Mucosa of stomach (tissue), 1 donor: ENCODE measurements around the gene SRGAP2C.
"Not testable (repeated sequence)": the region's sequence is repeated elsewhere in the genome, so short reads cannot be mapped to it uniquely, and the experiment has no call there.

ENCODE experiments used
- H3K27me3 ChIP-seq: one replicate; pipeline ENCODE4 v1.7.0; 2013; ENCODE audit warnings: mild to moderate bottlenecking, low read length; ENCODE audit not compliant: control insufficient read depth, insufficient read depth
- H3K36me3 ChIP-seq: one replicate; pipeline ENCODE4 v1.7.0; 2013; ENCODE audit warnings: low read length; ENCODE audit not compliant: control insufficient read depth, insufficient read depth
- H3K4me1 ChIP-seq: one replicate; pipeline ENCODE4 v1.7.0; 2013; ENCODE audit warnings: mild to moderate bottlenecking, low read length; ENCODE audit not compliant: control insufficient read depth, insufficient read depth
- H3K4me3 ChIP-seq: one replicate; pipeline ENCODE4 v1.7.0; 2013; ENCODE audit warnings: low read length
- H3K9ac ChIP-seq: one replicate; pipeline ENCODE4 v1.7.0; 2013; ENCODE audit warnings: mild to moderate bottlenecking, low read length, moderate library complexity
- H3K9me3 ChIP-seq: one replicate; pipeline ENCODE4 v1.7.0; 2013; ENCODE audit warnings: mild to moderate bottlenecking, low read length, moderate library complexity; ENCODE audit not compliant: control insufficient read depth
- donor health status: Pancreatic carcinoma.

The SRGAP2C gene

DNA sequence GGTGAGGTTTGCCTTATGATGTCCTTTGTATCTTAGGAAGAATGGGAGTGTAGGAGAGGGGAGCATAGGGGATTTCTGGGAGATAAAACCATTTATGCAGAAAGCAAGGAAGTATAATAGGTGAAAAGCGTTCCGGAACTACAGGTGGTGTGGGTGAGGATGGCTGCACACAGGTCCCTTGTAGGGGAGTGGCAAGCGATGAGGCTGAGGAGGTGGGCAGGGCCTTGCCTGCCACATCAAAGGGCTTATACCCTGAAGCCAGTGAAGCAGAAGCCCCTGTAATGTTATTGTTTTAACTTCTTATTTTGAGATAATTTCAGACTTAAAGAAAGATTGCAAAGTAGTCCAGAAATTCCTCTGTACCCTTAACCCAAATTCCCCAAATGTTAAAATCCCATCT lies 159.6 kb downstream of the SRGAP2C start:
- H3K27me3 ChIP-seq, H3K4me1 ChIP-seq, H3K9ac ChIP-seq, H3K9me3 ChIP-seq, H3K36me3 ChIP-seq, H3K4me3 ChIP-seq: not testable (repeated sequence)

- H3K4me3 ChIP-seq, H3K27me3 ChIP-seq, H3K36me3 ChIP-seq, H3K9ac ChIP-seq, H3K9me3 ChIP-seq, H3K4me1 ChIP-seq: not testable (repeated sequence)
Measured at GRCh38 chr1:121346654-121347053, 161.9 kb downstream of the SRGAP2C start.

DNA sequence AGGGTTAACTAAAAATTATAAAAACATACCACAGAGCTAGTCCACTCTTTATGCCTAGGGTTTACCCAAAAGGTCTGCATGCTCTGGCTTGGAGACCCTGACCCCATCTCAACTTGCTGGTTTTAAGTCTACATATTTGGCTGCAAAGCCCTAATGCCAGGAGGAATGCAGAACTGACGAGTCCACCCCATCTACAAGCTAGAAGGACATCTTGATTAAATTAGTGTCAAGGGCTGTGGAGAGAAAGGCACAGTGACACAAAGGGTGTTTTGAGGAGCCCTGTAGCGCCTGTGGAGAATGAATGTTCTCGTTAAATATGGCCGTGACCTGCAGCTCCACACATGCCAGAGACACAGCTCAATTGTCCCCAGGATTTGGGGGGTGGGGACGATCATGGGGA lies 162.7 kb downstream of the SRGAP2C start:
- not testable (repeated sequence) for H3K4me1 ChIP-seq, H3K27me3 ChIP-seq, H3K36me3 ChIP-seq, H3K9me3 ChIP-seq, H3K9ac ChIP-seq, H3K4me3 ChIP-seq

GRCh38 chr1:121348115-121348514 lies 163.3 kb downstream of the SRGAP2C start:
- not testable (repeated sequence) for H3K36me3 ChIP-seq, H3K9me3 ChIP-seq, H3K9ac ChIP-seq, H3K4me1 ChIP-seq, H3K4me3 ChIP-seq, H3K27me3 ChIP-seq

DNA sequence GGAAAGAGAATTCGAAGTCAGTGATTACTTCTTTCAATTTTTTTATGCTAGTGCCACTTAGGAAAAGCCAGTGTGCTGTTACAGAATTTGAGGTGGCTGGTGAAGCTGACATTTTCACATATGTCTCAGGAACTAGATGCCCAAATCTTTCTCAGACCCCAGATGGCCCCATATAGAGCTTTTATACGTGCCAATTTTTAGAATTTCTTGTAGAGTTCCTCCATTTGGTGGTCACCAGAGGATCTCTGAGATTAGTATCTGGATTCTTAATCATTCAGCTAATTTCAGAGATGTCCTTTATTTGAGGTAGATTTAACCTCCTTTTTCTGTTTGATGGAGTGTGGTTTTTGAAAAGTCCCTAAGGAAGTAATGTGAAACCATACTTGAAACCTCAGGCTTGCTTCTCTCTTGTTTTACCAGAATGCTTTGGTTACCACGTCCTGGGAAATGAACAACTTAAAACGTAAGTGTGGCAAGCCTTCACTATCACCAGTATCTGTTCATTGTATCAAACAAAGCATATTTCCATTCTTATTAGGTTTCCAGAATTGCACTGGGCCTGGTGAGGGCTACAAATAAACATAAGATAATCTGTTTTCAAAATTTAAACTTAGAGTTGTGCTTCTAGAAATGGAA lies 164.7 kb downstream of the SRGAP2C start:
- not testable (repeated sequence) for H3K36me3 ChIP-seq, H3K4me3 ChIP-seq

GRCh38 chr1:121355711-121356420 lies 171.1 kb downstream of the SRGAP2C start:
- not testable (repeated sequence) for H3K4me1 ChIP-seq, H3K9ac ChIP-seq, H3K4me3 ChIP-seq, H3K36me3 ChIP-seq, H3K9me3 ChIP-seq, H3K27me3 ChIP-seq

More for the DNA sequence above, 164.7 kb downstream of the SRGAP2C start:
- H3K27me3 ChIP-seq, H3K4me1 ChIP-seq, H3K9ac ChIP-seq, H3K9me3 ChIP-seq: not testable (repeated sequence)

DNA sequence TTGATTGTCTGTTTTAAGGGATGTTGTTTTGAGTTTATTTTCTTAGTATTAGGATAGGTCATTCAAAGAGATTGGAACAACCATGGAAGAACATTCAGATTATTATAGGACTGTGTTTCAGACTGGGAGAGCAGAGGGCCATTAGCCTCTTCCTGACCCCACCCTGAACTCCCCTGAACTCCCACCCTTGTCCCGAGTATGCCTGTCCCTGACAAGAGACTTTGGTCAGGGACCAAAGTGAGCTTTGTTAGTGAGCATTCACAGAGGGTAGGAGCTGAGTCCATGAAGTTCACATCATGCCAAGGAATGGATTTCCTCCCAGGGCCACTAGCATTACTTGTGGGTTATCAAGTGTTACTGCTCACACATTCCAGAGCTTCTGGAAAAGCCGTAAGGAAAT lies 172.0 kb downstream of the SRGAP2C start:
- H3K9me3 ChIP-seq, H3K27me3 ChIP-seq, H3K9ac ChIP-seq, H3K36me3 ChIP-seq, H3K4me3 ChIP-seq, H3K4me1 ChIP-seq: not testable (repeated sequence)

- not testable (repeated sequence) for H3K4me1 ChIP-seq, H3K9me3 ChIP-seq, H3K36me3 ChIP-seq
Measured at GRCh38 chr1:121360531-121360930, 175.8 kb downstream of the SRGAP2C start.

DNA sequence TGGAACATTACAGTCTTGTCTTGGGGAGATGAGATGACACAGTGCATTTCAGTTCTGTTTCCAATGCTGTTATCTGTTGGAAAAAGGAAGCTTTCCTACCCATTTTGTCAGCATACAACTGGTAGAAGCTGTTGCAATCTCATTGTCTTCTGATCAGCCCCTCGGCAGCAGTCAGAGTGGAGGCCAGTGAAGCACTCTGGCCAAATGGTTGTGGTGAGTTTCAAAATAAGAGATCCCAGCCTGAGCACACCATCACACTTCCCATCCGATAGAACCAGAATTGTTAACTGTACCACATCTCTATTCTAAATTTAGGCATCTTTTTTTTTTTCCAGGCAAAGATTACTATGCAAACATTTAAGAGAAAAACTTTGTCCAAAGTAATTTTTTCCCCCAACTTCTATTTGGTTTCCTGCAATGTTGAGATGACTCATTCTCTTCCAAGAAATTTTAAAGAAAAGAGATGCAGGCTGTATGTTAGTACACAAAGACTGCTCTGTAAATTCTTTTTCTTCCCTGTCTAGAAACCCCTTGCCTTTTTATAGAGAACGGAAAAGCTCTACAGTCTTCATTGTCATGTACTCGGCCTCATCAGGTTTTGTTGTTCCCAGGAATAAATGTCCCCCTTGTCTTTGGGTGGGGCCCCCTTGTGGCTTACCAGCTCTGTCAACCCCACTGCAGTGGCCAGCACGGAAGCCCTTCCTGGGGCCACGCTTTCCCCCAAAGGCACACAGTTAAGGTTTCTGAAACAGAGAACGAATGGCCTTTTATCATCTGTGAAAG lies 176.9 kb downstream of the SRGAP2C start:
- not testable (repeated sequence) for H3K9ac ChIP-seq, H3K36me3 ChIP-seq, H3K9me3 ChIP-seq, H3K4me1 ChIP-seq, H3K27me3 ChIP-seq, H3K4me3 ChIP-seq

More at GRCh38 chr1:121360531-121360930, 175.8 kb downstream of the SRGAP2C start:
- H3K4me3 ChIP-seq, H3K9ac ChIP-seq, H3K27me3 ChIP-seq: not testable (repeated sequence)

DNA sequence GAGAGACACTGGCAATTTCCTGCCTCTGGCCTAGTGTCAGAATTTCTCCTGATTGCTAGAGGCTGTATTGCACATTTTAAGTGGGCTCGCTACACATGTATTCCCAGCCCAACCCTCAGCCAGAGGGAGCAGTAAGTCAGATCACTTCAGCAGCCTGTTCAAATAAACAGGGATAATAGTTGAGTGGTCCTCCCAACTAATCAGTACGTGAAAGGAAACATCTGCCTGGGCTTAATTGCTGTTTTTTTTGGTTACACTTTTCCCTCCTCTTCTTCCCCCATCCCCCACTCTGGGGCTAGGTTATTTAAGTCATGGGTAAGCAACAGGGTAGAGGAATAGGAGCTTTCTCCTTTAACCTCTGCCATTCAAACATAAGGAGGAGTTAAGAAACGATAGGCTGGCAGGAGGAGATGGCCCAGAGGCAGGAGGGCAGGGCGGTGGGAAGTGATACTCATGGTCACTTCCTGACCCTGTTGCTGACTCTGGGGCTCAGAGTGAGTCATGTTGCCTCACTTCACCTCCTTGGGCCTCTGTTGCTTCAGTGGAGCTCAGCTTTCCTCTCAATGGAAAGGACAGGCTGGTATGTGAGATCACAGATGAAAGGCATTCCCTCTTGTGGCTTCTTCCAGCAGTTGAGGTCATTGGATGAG lies 177.6 kb downstream of the SRGAP2C start:
- not testable (repeated sequence) for H3K9me3 ChIP-seq, H3K36me3 ChIP-seq, H3K4me1 ChIP-seq, H3K4me3 ChIP-seq, H3K9ac ChIP-seq, H3K27me3 ChIP-seq

- H3K4me3 ChIP-seq, H3K27me3 ChIP-seq, H3K9me3 ChIP-seq, H3K36me3 ChIP-seq, H3K4me1 ChIP-seq, H3K9ac ChIP-seq: not testable (repeated sequence)
Measured at GRCh38 chr1:121365316-121365715, 180.5 kb downstream of the SRGAP2C start.

DNA sequence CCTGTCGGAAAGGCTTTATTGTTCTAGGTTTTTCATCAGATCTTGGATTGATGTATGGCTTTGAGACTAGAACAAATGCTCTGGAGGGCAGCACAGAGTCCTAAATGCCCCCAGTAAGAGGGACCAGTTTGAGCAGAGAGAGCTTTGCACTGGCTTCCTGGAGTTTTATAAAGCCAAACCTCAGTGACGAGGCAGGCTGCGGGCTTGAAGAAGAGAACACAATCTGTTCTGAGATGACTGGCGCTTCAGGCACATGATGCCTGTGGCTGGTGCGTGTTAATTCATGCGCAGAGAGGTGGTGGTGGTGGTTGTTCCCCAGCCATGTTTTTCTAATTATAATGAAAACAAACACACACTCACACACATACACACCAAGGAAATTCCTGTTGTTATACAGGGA lies 180.9 kb downstream of the SRGAP2C start:
- not testable (repeated sequence) for H3K9me3 ChIP-seq, H3K4me1 ChIP-seq, H3K36me3 ChIP-seq, H3K9ac ChIP-seq, H3K27me3 ChIP-seq, H3K4me3 ChIP-seq
